Hepatocyte (in vitro differentiated cells): Measurements from ENCODE around the gene DDX19B. TPM values are rescaled to one million over a fixed set of nuclear protein-coding genes. Genes with fewer than 3 reads are reported as not detected.
"Not testable (repeated sequence)": the region's sequence is repeated elsewhere in the genome, so short reads cannot be mapped to it uniquely, and the experiment has no call there.

Source experiments
- DNase-seq: peaks from one replicate; pipeline ENCODE4 v3.0.0-alpha.2; 2016; ENCODE audit warnings: low spot score
- H2AFZ ChIP-seq: fragments of 200-600 bp; sonication (generic); 2 replicates; pipeline ENCODE4 v1.6.0; 2016; ENCODE audit warnings: antibody characterized with exemption, mild to moderate bottlenecking
- H3K27ac ChIP-seq: fragments of 200-600 bp; sonication (generic); 2 replicates; pipeline ENCODE4 v1.5.1; 2016; ENCODE audit warnings: mild to moderate bottlenecking
- H3K27me3 ChIP-seq: fragments of 200-600 bp; sonication (generic); 2 replicates; pipeline ENCODE4 v1.6.1; 2016
- H3K36me3 ChIP-seq: fragments of 200-600 bp; sonication (generic); replicated peaks from 2 replicates; pipeline ENCODE4 v1.5.1; 2016; ENCODE audit warnings: low read depth; ENCODE audit not compliant: insufficient read depth
- H3K4me1 ChIP-seq: fragments of 200-600 bp; sonication (generic); 2 replicates; pipeline ENCODE4 v1.5.1; 2016; ENCODE audit warnings: mild to moderate bottlenecking, moderate library complexity; ENCODE audit not compliant: insufficient read depth
- H3K4me2 ChIP-seq: fragments of 200-600 bp; sonication (generic); 2 replicates; pipeline ENCODE4 v1.6.0; 2016
- H3K4me3 ChIP-seq: fragments of 200-600 bp; sonication (generic); 2 replicates; pipeline ENCODE4 v1.5.1; 2016; ENCODE audit warnings: mild to moderate bottlenecking
- H3K79me2 ChIP-seq: fragments of 200-600 bp; sonication (generic); 2 replicates; pipeline ENCODE4 v1.6.0; 2017; ENCODE audit warnings: mild to moderate bottlenecking
- H3K9me2 ChIP-seq: fragments of 200-600 bp; sonication (generic); replicated peaks from 2 replicates; pipeline ENCODE4 v1.6.0; 2017; ENCODE audit warnings: mild to moderate bottlenecking; ENCODE audit not compliant: insufficient read depth
- H3K9me3 ChIP-seq: fragments of 200-600 bp; sonication (generic); 2 replicates; pipeline ENCODE4 v1.5.1; 2016; ENCODE audit warnings: low read depth, mild to moderate bottlenecking
- H4K20me1 ChIP-seq: fragments of 200-600 bp; sonication (generic); 2 replicates; pipeline ENCODE4 v1.6.0; 2016; ENCODE audit warnings: mild to moderate bottlenecking; ENCODE audit not compliant: insufficient read depth, poor library complexity, severe bottlenecking
- CTCF ChIP-seq: fragments of 200-600 bp; sonication (generic); IDR thresholded peaks from 2 replicates; pipeline ENCODE4 v1.5.1; 2016; ENCODE audit warnings: antibody characterized with exemption, mild to moderate bottlenecking; ENCODE audit not compliant: poor library complexity
- EZH2 ChIP-seq: fragments of 200-600 bp; sonication (generic); IDR thresholded peaks from 2 replicates; pipeline ENCODE4 v1.6.1; 2016; ENCODE audit warnings: antibody characterized with exemption, mild to moderate bottlenecking, borderline replicate concordance
- EZH2phosphoT487 ChIP-seq: fragments of 200-600 bp; sonication (generic); IDR thresholded peaks from one replicate; pipeline ENCODE4 v1.6.1; 2018; ENCODE audit warnings: antibody characterized with exemption, mild to moderate bottlenecking, low read depth, moderate library complexity; ENCODE audit not compliant: unreplicated experiment, severe bottlenecking
- WGBS: methylation state at CpG from one replicate; pipeline ENCODE4 v1.1.6; 2016; ENCODE audit warnings: low lambda C conversion rate; ENCODE audit errors: missing lambda C conversion rate; 5-methylcytosine and 5-hydroxymethylcytosine counted together
- polyA plus RNA-seq: library from polyadenylated mRNA; unstranded; fragments of >200 nt; fragmentation: Nextera tagmentation; extraction: Ambion mirVana; gene quantifications from 2 replicates; pipeline ENCODE4 v1.2.1, GENCODE V29; 2016
- total RNA-seq: library from RNA; depleted of rRNA; stranded (reverse); fragments of >200 nt; gene quantifications from 2 replicates; pipeline ENCODE4 v1.2.3, GENCODE V29; 2014

Gene DDX19B
- total and polyA plus RNA-seq, 2 experiments from 2014 or later, result 26.6 to 38.7 TPM

- Histone ChIP-seq H3K36me3 (no peaks in the 10 kb centered on the region), H3K4me3 (no peak overlapping the region), H3K27ac (no peak overlapping the region), H4K20me1 (no peaks in the 10 kb centered on the region), H3K9me3 (no peaks in the 10 kb centered on the region), H3K27me3 (no peaks in the 10 kb centered on the region), H3K4me1 (no peaks in the 10 kb centered on the region), H3K79me2 (peaks cover 91% of the 10 kb centered on the region), H2AFZ (no peak overlapping the region), H3K4me2 (no peak overlapping the region), H3K9me2 (no peaks in the 10 kb centered on the region)
- TF ChIP-seq CTCF (no peak), EZH2phosphoT487 (no peak), EZH2 (no peak)
- WGBS, result 92% methylated on average over 2 of the region's 2 CpGs
- no peak for DNase-seq
Observed at GRCh38 chr16:70306880-70307279, 7.9 kb downstream of the DDX19B start.

- WGBS, result 100% methylated on average over 2 of the region's 2 CpGs
- H3K79me2 ChIP-seq, result peaks cover 87% of the 10 kb centered on the region
Observed at GRCh38 chr16:70307726-70308125, 8.7 kb downstream of the DDX19B start.

GRCh38 chr16:70320121-70320520 is 21.1 kb downstream of the DDX19B start:
- Histone ChIP-seq H3K9me2 (no peaks in the 10 kb centered on the region), H4K20me1 (no peaks in the 10 kb centered on the region), H3K27ac (no peak overlapping the region), H3K27me3 (no peaks in the 10 kb centered on the region), H2AFZ (no peak overlapping the region), H3K4me2 (no peak overlapping the region), H3K4me3 (no peak overlapping the region), H3K36me3 (no peaks in the 10 kb centered on the region), H3K4me1 (no peaks in the 10 kb centered on the region), H3K9me3 (no peaks in the 10 kb centered on the region), H3K79me2 (no peaks in the 10 kb centered on the region)
- TF ChIP-seq CTCF (no peak), EZH2 (no peak), EZH2phosphoT487 (no peak)
- no peak for DNase-seq
- 94% methylated on average over 5 of the region's 5 CpGs for WGBS

More at GRCh38 chr16:70307726-70308125, 8.7 kb downstream of the DDX19B start:
- not testable (repeated sequence) for H3K27ac ChIP-seq, H3K36me3 ChIP-seq, DNase-seq, H2AFZ ChIP-seq, H3K4me2 ChIP-seq, H3K9me2 ChIP-seq, H3K4me3 ChIP-seq, H4K20me1 ChIP-seq, H3K27me3 ChIP-seq, H3K4me1 ChIP-seq, H3K9me3 ChIP-seq

- no peak for TF ChIP-seq CTCF
- TF ChIP-seq EZH2, result no peak
- no peak for DNase-seq
- Histone ChIP-seq H3K79me2 (no peaks in the 10 kb centered on the region), H3K27ac (no peak overlapping the region), H3K9me2 (no peaks in the 10 kb centered on the region), H3K9me3 (no peaks in the 10 kb centered on the region), H2AFZ (no peak overlapping the region), H4K20me1 (no peaks in the 10 kb centered on the region), H3K27me3 (no peaks in the 10 kb centered on the region), H3K4me3 (no peak overlapping the region), H3K4me1 (no peaks in the 10 kb centered on the region), H3K36me3 (no peaks in the 10 kb centered on the region), H3K4me2 (no peak overlapping the region)
- WGBS, result 94% methylated on average over 7 of the region's 7 CpGs
Observed at GRCh38 chr16:70324998-70325747, 26.2 kb downstream of the DDX19B start.
